Liver (tissue), 9 donors: ENCODE measurements around the gene SHROOM1. TPM values are rescaled to one million over a fixed set of nuclear protein-coding genes. Genes with fewer than 3 reads are reported as not detected.

Source experiments
- DNase-seq: peaks from one replicate; pipeline ENCODE4 v3.0.0-alpha.2; 2017; ENCODE audit warnings: low spot score
- H3K27ac ChIP-seq, 2 donors: one replicate each; pipeline ENCODE4 v1.7.0; 2013; ENCODE audit warnings: inconsistent platforms in 2 of 2, low read length in 2 of 2, control low read depth in 1 of 2, low read depth in 1 of 2, mild to moderate bottlenecking in 1 of 2
- H3K27me3 ChIP-seq, 4 donors: one replicate each; pipeline versions ENCODE4 v1.6.1 to v1.7.0; 2013; ENCODE audit warnings: low read length in 3 of 4, inconsistent platforms in 1 of 4, mild to moderate bottlenecking in 1 of 4, moderate library complexity in 1 of 4; ENCODE audit not compliant: control insufficient read depth in 4 of 4, insufficient read depth in 4 of 4
- H3K36me3 ChIP-seq, 4 donors: one replicate each; pipeline versions ENCODE4 v1.6.1 to v1.7.0; 2013; ENCODE audit warnings: low read length in 3 of 4, mild to moderate bottlenecking in 3 of 4, low read depth in 1 of 4, moderate library complexity in 1 of 4; ENCODE audit not compliant: control insufficient read depth in 4 of 4, insufficient read depth in 3 of 4
- H3K4me1 ChIP-seq, 4 donors: one replicate each; pipeline versions ENCODE4 v1.6.1 to v1.7.0; 2013; ENCODE audit warnings: low read length in 3 of 4, mild to moderate bottlenecking in 3 of 4, moderate library complexity in 1 of 4; ENCODE audit not compliant: control insufficient read depth in 4 of 4, insufficient read depth in 4 of 4
- H3K4me3 ChIP-seq, 3 donors: one replicate each; pipeline versions ENCODE4 v1.6.1 to v1.7.0; 2013; ENCODE audit warnings: low read length in 3 of 3, control low read depth in 1 of 3, low read depth in 1 of 3, mild to moderate bottlenecking in 1 of 3
- H3K9ac ChIP-seq, 2 donors: one replicate each; pipeline ENCODE4 v1.7.0; 2013; ENCODE audit warnings: low read length in 2 of 2, mild to moderate bottlenecking in 2 of 2, moderate library complexity in 2 of 2, control low read depth in 1 of 2, low read depth in 1 of 2
- H3K9me3 ChIP-seq, 4 donors: one replicate each; pipeline versions ENCODE4 v1.6.1 to v1.7.0; 2013; ENCODE audit warnings: low read length in 3 of 4; ENCODE audit not compliant: control insufficient read depth in 4 of 4
- CTCF ChIP-seq: fragments of 150-350 bp; IDR thresholded peaks from 2 replicates; pipeline ENCODE4 v1.5.1; 2017; ENCODE audit warnings: improper control_type of control experiment, low read depth, low read length; ENCODE audit not compliant: missing input control
- EGR1 ChIP-seq, 2 donors: IDR thresholded peaks; 2 replicates each; pipeline ENCODE4 v1.6.1; 2016 to 2018; ENCODE audit warnings: antibody characterized with exemption in 2 of 2, low read depth in 2 of 2
- FOXA1 ChIP-seq: IDR thresholded peaks from 2 replicates; pipeline ENCODE4 v1.6.1; 2016; ENCODE audit warnings: antibody characterized with exemption
- FOXA2 ChIP-seq: IDR thresholded peaks from 2 replicates; pipeline ENCODE4 v1.6.1; 2016; ENCODE audit warnings: antibody characterized with exemption
- GABPA ChIP-seq, 2 donors: IDR thresholded peaks in 1 of 2; conservative IDR thresholded peaks in 1 of 2; 2 replicates each; pipeline ENCODE4 v1.6.1; 2016; ENCODE audit warnings: antibody characterized with exemption in 2 of 2, mild to moderate bottlenecking in 1 of 2, moderate library complexity in 1 of 2
- HNF4A ChIP-seq, 2 donors: conservative IDR thresholded peaks; 2 replicates each; pipeline ENCODE4 v1.6.1; 2016; ENCODE audit warnings: antibody characterized with exemption in 2 of 2, mild to moderate bottlenecking in 2 of 2
- HNF4G ChIP-seq: IDR thresholded peaks from 2 replicates; pipeline ENCODE4 v1.6.1; 2016; ENCODE audit warnings: antibody characterized with exemption
- JUND ChIP-seq, 2 donors: IDR thresholded peaks; 2 replicates each; pipeline ENCODE4 v1.6.1; 2016; ENCODE audit warnings: antibody characterized with exemption in 2 of 2
- MAX ChIP-seq: IDR thresholded peaks from 2 replicates; pipeline ENCODE4 v1.6.1; 2016; ENCODE audit warnings: antibody characterized with exemption
- NR2F2 ChIP-seq: IDR thresholded peaks from 2 replicates; pipeline ENCODE4 v1.6.1; 2016; ENCODE audit warnings: antibody characterized with exemption
- RAD21 ChIP-seq, 2 donors: IDR thresholded peaks; 2 replicates each; pipeline ENCODE4 v1.6.1; 2016; ENCODE audit warnings: antibody characterized with exemption in 2 of 2, mild to moderate bottlenecking in 2 of 2
- RXRA ChIP-seq, 2 donors: IDR thresholded peaks; 2 replicates each; pipeline ENCODE4 v1.6.1; 2017 to 2018; ENCODE audit warnings: antibody characterized with exemption in 2 of 2, mild to moderate bottlenecking in 1 of 2
- SP1 ChIP-seq: IDR thresholded peaks from 2 replicates; pipeline ENCODE4 v1.6.1; 2018; ENCODE audit warnings: antibody characterized with exemption, mild to moderate bottlenecking
- TAF1 ChIP-seq: conservative IDR thresholded peaks from 2 replicates; pipeline ENCODE4 v1.6.1; 2016; ENCODE audit warnings: antibody characterized with exemption, mild to moderate bottlenecking
- YY1 ChIP-seq: IDR thresholded peaks from 2 replicates; pipeline ENCODE4 v1.6.1; 2016; ENCODE audit warnings: antibody characterized with exemption, mild to moderate bottlenecking
- ZBTB33 ChIP-seq: IDR thresholded peaks from 2 replicates; pipeline ENCODE4 v1.6.1; 2016; ENCODE audit warnings: antibody characterized with exemption
- WGBS: extraction: QIAGEN DNeasy Blood & Tissue Kit; methylation state at CpG from one replicate; pipeline ENCODE4 v1.1.7; 2013; 5-methylcytosine and 5-hydroxymethylcytosine counted together
- polyA plus RNA-seq, 2 donors: library from polyadenylated mRNA; stranded (reverse) in 1 of 2; unstranded in 1 of 2; fragments of 200-250 nt in 1 of 2; fragments of >200 nt in 1 of 2; fragmentation: Nextera tagmentation in 1 of 2; extraction: Ambion mirVana in 1 of 2; gene quantifications; one replicate each; pipeline versions ENCODE4 v1.2.1 to v1.2.3, GENCODE V29; 2013 to 2015
- total RNA-seq, 2 donors: library from RNA; depleted of rRNA; stranded (reverse); fragments of >200 nt; gene quantifications; one replicate each; pipeline ENCODE4 v1.2.3, GENCODE V29; 2014
- TF ChIP-seq, protein P1 (sequence below): IDR thresholded peaks from 2 replicates; pipeline ENCODE4 v1.6.1; 2016; ENCODE audit warnings: antibody characterized with exemption, mild to moderate bottlenecking
- TF ChIP-seq, protein P2 (sequence below): IDR thresholded peaks from 2 replicates; pipeline ENCODE4 v1.6.1; 2016; ENCODE audit warnings: antibody characterized with exemption
- donor health status: healthy.
- donor health status: healthy.
- donor health status: healthy.
- donor health status: healthy.
- donor health status: healthy.

The SHROOM1 gene
- total and polyA plus RNA-seq, 4 donors, result 6.1 to 28.5 (median 18.3) TPM

DNA sequence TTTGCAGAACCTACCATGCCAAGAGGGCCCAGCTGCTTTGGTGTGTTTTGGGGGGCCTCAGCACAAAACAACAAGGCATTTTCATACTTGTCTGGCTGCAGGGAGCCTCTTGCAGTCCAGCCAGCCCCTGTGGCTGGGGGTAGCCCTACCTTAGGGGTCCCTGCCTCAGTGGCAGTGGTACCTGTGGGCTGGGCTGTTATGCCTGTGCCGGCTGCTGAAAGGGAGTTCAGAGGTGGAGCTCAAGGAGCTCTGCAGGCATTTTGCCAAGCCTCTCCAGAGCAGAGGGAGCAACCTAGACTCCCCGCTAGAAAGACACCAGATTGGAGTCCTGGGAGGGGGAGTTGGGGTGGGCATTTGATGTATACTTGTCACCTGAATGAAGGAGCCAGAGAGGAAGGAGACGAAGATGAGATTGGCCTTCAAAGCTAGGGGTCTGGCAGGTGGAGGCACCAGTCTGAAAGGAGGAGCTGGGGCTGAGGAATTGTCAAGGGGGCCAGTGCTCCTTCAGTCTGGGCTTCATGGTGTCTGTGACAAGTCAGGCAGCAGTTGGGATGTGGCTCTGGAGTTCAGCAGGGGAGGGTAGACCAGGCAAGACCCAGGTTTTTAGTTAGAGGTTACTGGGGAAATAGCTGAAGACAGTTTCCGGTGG is 1.5 kb downstream of the SHROOM1 start:
- Histone ChIP-seq H3K9ac (peak overlapping the region; percentile 88 to 93), H3K4me3 (peak overlapping the region; percentile 80 to 91 (median 83)), H3K4me1 (peaks cover 0 to 37% (median 23%) of the 10 kb centered on the region in 4 donors), H3K27ac (peak overlapping the region; percentile 94 to 96), H3K27me3 (no peaks in the 10 kb centered on the region), H3K36me3 (peaks cover 7 to 15% (median 11%) of the 10 kb centered on the region in 4 donors), H3K9me3 (no peaks in the 10 kb centered on the region)
- 47% methylated on average over 4 of the region's 4 CpGs for WGBS
- TF ChIP-seq TAF1, result no peak
- TF ChIP-seq NR2F2, result no peak
- TF ChIP-seq, protein P1, sequence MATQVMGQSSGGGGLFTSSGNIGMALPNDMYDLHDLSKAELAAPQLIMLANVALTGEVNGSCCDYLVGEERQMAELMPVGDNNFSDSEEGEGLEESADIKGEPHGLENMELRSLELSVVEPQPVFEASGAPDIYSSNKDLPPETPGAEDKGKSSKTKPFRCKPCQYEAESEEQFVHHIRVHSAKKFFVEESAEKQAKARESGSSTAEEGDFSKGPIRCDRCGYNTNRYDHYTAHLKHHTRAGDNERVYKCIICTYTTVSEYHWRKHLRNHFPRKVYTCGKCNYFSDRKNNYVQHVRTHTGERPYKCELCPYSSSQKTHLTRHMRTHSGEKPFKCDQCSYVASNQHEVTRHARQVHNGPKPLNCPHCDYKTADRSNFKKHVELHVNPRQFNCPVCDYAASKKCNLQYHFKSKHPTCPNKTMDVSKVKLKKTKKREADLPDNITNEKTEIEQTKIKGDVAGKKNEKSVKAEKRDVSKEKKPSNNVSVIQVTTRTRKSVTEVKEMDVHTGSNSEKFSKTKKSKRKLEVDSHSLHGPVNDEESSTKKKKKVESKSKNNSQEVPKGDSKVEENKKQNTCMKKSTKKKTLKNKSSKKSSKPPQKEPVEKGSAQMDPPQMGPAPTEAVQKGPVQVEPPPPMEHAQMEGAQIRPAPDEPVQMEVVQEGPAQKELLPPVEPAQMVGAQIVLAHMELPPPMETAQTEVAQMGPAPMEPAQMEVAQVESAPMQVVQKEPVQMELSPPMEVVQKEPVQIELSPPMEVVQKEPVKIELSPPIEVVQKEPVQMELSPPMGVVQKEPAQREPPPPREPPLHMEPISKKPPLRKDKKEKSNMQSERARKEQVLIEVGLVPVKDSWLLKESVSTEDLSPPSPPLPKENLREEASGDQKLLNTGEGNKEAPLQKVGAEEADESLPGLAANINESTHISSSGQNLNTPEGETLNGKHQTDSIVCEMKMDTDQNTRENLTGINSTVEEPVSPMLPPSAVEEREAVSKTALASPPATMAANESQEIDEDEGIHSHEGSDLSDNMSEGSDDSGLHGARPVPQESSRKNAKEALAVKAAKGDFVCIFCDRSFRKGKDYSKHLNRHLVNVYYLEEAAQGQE, result no peak
- TF ChIP-seq YY1, result no peak
- no peak for TF ChIP-seq RAD21 (IDR thresholded peaks at IDR 0.05)
- no peak for TF ChIP-seq RXRA (IDR thresholded peaks at IDR 0.05)
- TF ChIP-seq JUND (IDR thresholded peaks at IDR 0.05), result no peak
- TF ChIP-seq MAX, result no peak
- no peak for TF ChIP-seq EGR1 (IDR thresholded peaks at IDR 0.05; ENCODE audit: low read depth in 2 of 2)
- no peak for TF ChIP-seq FOXA1
- no peak for TF ChIP-seq SP1
- DNase-seq, result no peak

GRCh38 chr5:132827943-132828673 is 2.3 kb downstream of the SHROOM1 start:
- Histone ChIP-seq H3K27me3 (no peaks in the 10 kb centered on the region), H3K4me3 (no peak overlapping the region), H3K27ac (peak overlapping the region; percentile 94 to 96), H3K36me3 (peaks cover 11 to 18% (median 17%) of the 10 kb centered on the region in 4 donors), H3K9ac (peak overlapping the region; percentile 27 to 65), H3K4me1 (peaks cover 0 to 37% (median 24%) of the 10 kb centered on the region in 4 donors), H3K9me3 (no peaks in the 10 kb centered on the region)
- no peak for TF ChIP-seq GABPA (IDR thresholded peaks at IDR 0.05 in 1 of 2, conservative IDR thresholded peaks at IDR 0.05 in 1 of 2)
- TF ChIP-seq MAX, result no peak
- no peak for TF ChIP-seq TAF1
- TF ChIP-seq, protein P1, result no peak
- TF ChIP-seq RXRA (IDR thresholded peaks at IDR 0.05), result no peak
- no peak for TF ChIP-seq RAD21 (IDR thresholded peaks at IDR 0.05)
- no peak for TF ChIP-seq FOXA2
- no peak for TF ChIP-seq ZBTB33
- TF ChIP-seq SP1, result no peak
- no peak for TF ChIP-seq HNF4A (conservative IDR thresholded peaks at IDR 0.05)
- no peak for TF ChIP-seq EGR1 (IDR thresholded peaks at IDR 0.05; ENCODE audit: low read depth in 2 of 2)
- TF ChIP-seq JUND (IDR thresholded peaks at IDR 0.05), result no peak
- no peak for TF ChIP-seq YY1
- TF ChIP-seq CTCF, result no peak
- TF ChIP-seq FOXA1, result no peak
- TF ChIP-seq, protein P2, sequence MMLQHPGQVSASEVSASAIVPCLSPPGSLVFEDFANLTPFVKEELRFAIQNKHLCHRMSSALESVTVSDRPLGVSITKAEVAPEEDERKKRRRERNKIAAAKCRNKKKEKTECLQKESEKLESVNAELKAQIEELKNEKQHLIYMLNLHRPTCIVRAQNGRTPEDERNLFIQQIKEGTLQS, result no peak
- TF ChIP-seq NR2F2, result no peak
- no peak for TF ChIP-seq HNF4G
- no peak for DNase-seq
- 89% methylated on average over 4 of the region's 4 CpGs for WGBS
